SJSA1 (cell line): ENCODE results near the gene PAXX. TPM values are rescaled to one million over a fixed set of nuclear protein-coding genes. Genes with fewer than 3 reads are reported as not detected.

Source experiments
- DNase-seq, 2 experiments: peaks; one replicate each; pipeline ENCODE4 v3.0.0-alpha.2; 2015 to 2020; ENCODE audit warnings: low spot score in 2 of 2, low read depth in 1 of 2
- H3K27ac ChIP-seq: fragments of 250-450 bp; sonication (Bioruptor Pico); 2 replicates; pipeline ENCODE4 v1.5.1; 2020; ENCODE audit warnings: mild to moderate bottlenecking, moderate library complexity
- H3K27me3 ChIP-seq: fragments of 250-450 bp; sonication (Bioruptor Pico); replicated peaks from 2 replicates; pipeline ENCODE4 v1.5.1; 2020; ENCODE audit warnings: mild to moderate bottlenecking, moderate library complexity
- H3K36me3 ChIP-seq: fragments of 250-450 bp; sonication (Bioruptor Pico); 2 replicates; pipeline ENCODE4 v1.5.1; 2020; ENCODE audit warnings: mild to moderate bottlenecking
- H3K4me1 ChIP-seq: fragments of 250-450 bp; sonication (Bioruptor Pico); replicated peaks from 2 replicates; pipeline ENCODE4 v1.6.1; 2021; ENCODE audit warnings: mild to moderate bottlenecking
- H3K4me3 ChIP-seq: fragments of 250-450 bp; sonication (Bioruptor Pico); 2 replicates; pipeline ENCODE4 v1.5.1; 2020; ENCODE audit warnings: mild to moderate bottlenecking
- H3K9me3 ChIP-seq: fragments of 250-450 bp; sonication (Bioruptor Pico); replicated peaks from 2 replicates; pipeline ENCODE4 v1.5.1; 2020; ENCODE audit warnings: mild to moderate bottlenecking
- total RNA-seq: library from RNA; depleted of rRNA; stranded (reverse); fragments of >200 nt; shearing (Covaris generic); gene quantifications from 2 replicates; pipeline ENCODE4 v1.2.3, GENCODE V29; 2014; rRNA removed

The PAXX gene
- total RNA-seq, 1 experiment from 2014 or later, result 15.1 TPM

DNA sequence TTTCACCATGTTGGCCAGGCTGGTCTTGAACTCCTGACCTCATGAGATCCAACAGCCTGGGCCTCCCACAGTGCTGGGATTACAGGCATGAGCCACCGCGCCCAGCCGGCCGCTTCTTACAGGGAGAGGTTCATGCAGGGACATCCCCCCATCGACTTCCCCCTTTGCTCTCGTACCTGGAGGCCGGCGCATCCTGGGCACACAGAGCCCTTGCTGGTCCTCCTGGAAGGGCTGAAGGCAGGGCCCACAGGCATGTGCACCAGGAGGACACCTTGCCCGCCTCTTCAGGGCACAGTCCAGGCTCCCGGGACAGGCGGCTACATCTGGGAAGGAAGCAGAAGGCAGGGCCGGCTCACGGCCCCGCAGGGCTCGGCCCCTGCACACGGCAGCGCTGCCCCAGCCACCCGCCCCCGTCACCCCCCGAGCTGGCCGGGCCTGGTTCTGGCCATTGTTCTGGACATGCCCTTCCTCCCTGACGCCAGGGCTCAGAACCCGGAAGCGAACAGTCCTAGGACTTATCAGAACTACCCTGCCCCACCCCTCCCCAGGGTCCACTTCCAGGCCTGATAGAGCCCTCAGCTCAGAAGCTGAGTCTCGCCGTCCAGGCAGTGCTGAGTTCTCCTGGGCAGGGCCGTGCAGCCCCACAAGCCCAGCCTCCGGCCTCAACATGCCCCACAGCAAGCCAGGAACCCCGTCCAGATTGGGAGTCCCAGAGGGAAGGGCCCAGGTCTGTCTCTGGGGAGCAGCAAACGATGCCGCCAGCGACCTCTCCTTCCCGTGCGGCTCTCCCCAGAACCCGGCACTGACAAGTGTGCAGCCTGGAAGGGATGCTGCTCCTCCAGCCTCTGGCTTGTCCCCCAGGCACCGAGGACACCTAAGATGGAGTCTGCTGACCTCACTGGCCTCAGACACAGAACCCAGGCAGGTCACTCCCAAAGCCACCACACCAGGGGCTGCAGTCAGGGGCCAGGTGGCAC is 50.8 kb downstream of the PAXX start:
- Histone ChIP-seq H3K9me3 (no peaks in the 10 kb centered on the region), H3K36me3 (no peaks in the 10 kb centered on the region), H3K27me3 (peaks cover 58% of the 10 kb centered on the region), H3K27ac (no peak overlapping the region), H3K4me3 (no peak overlapping the region), H3K4me1 (peaks cover 8% of the 10 kb centered on the region)
- no peak for DNase-seq

Other genes starting within 250 kb of the PAXX start
- gene LCN10, start 249.5 kb upstream of the PAXX start, total RNA-seq, result not detected in 2 replicates
- not detected in 2 replicates for gene LCN6, start 243.9 kb upstream of the PAXX start, total RNA-seq
- gene LCN8, start 234.2 kb upstream of the PAXX start, total RNA-seq, result not detected in 2 replicates
- gene LCN15, start 227.9 kb upstream of the PAXX start, total RNA-seq, result not detected in 2 replicates
- gene TMEM141, start 201.1 kb upstream of the PAXX start, total RNA-seq, result 33.5 and 44.6 TPM in 2 replicates
- 0.16 TPM in 1 of 2 replicates, not detected in the other for gene CCDC183, start 196.1 kb upstream of the PAXX start, total RNA-seq
- gene RABL6, start 184.5 kb upstream of the PAXX start, total RNA-seq, result 57.5 and 97.2 TPM in 2 replicates
- 0.11 and 0.16 TPM in 2 replicates for gene AJM1, start 149.9 kb upstream of the PAXX start, total RNA-seq
- 64.1 and 70.5 TPM in 2 replicates for gene PHPT1, start 143.0 kb upstream of the PAXX start, total RNA-seq
- gene MAMDC4, start 140.1 kb upstream of the PAXX start, total RNA-seq, result 0.42 and 1.0 TPM in 2 replicates
- gene EDF1, start 126.1 kb upstream of the PAXX start, total RNA-seq, result 266 and 387 TPM in 2 replicates
- gene TRAF2, start 105.9 kb upstream of the PAXX start, total RNA-seq, result 11.3 and 17.1 TPM in 2 replicates
- 89.0 and 93.8 TPM in 2 replicates for gene FBXW5, start 47.7 kb upstream of the PAXX start, total RNA-seq
- gene C8G, start 47.2 kb upstream of the PAXX start, total RNA-seq, result not detected in 2 replicates
- gene LCN12, start 40.1 kb upstream of the PAXX start, total RNA-seq, result not detected in 2 replicates
- gene PTGDS, start 14.9 kb upstream of the PAXX start, total RNA-seq, result not detected in 2 replicates
- gene LCNL1, start 9.4 kb upstream of the PAXX start, total RNA-seq, result not detected in 2 replicates
- 0.89 TPM in 1 of 2 replicates, not detected in the other for gene CLIC3, start 4.1 kb downstream of the PAXX start, total RNA-seq
- 0.81 and 1.3 TPM in 2 replicates for gene ABCA2, start 35.8 kb downstream of the PAXX start, total RNA-seq
- not detected in 2 replicates for gene FUT7, start 39.7 kb downstream of the PAXX start, total RNA-seq
- not detected in 2 replicates for gene NPDC1, start 53.8 kb downstream of the PAXX start, total RNA-seq
- gene ENTPD2, start 61.6 kb downstream of the PAXX start, total RNA-seq, result not detected in 2 replicates
- 21.5 and 24.9 TPM in 2 replicates for gene SAPCD2, start 78.1 kb downstream of the PAXX start, total RNA-seq
- gene UAP1L1, start 85.1 kb downstream of the PAXX start, total RNA-seq, result 3.4 and 5.6 TPM in 2 replicates
- gene MAN1B1, start 94.6 kb downstream of the PAXX start, total RNA-seq, result 51.8 and 64.4 TPM in 2 replicates
- 5.1 and 6.4 TPM in 2 replicates for gene DPP7, start 122.3 kb downstream of the PAXX start, total RNA-seq
- not detected in 2 replicates for gene GRIN1, start 146.7 kb downstream of the PAXX start, total RNA-seq
- not detected in 2 replicates for gene LRRC26, start 177.6 kb downstream of the PAXX start, total RNA-seq
- not detected in 2 replicates for gene TMEM210, start 179.6 kb downstream of the PAXX start, total RNA-seq
- 11.7 and 13.7 TPM in 2 replicates for gene ANAPC2, start 196.1 kb downstream of the PAXX start, total RNA-seq
- gene SSNA1, start 196.3 kb downstream of the PAXX start, total RNA-seq, result 94.2 and 177 TPM in 2 replicates
- 6.0 and 6.1 TPM in 2 replicates for gene TPRN, start 208.3 kb downstream of the PAXX start, total RNA-seq
- 44.5 and 51.3 TPM in 2 replicates for gene TMEM203, start 213.2 kb downstream of the PAXX start, total RNA-seq
- gene NDOR1, start 213.3 kb downstream of the PAXX start, total RNA-seq, result 5.2 and 6.5 TPM in 2 replicates
- gene RNF208, start 229.8 kb downstream of the PAXX start, total RNA-seq, result not detected in 2 replicates
- 0.24 TPM in 1 of 2 replicates, not detected in the other for gene CYSRT1, start 232.8 kb downstream of the PAXX start, total RNA-seq
- not detected in 2 replicates for gene RNF224, start 235.1 kb downstream of the PAXX start, total RNA-seq
- not detected in 2 replicates for gene SLC34A3, start 238.5 kb downstream of the PAXX start, total RNA-seq
- gene TUBB4B, start 248.9 kb downstream of the PAXX start, total RNA-seq, result 229 and 232 TPM in 2 replicates